ENCODE measurements around the gene CARMIL1.

CARMIL1 gene

GRCh38 chr6:25450469-25451198, 171.5 kb downstream of the CARMIL1 start:
- H3K4me3 ChIP-seq (replicated peaks; ENCODE audit: low read depth, low read length), result no peak overlapping the region
- TF ChIP-seq CTCF (IDR thresholded peaks at IDR 0.05; ENCODE audit: low read length, missing control alignments), result no peak
- no peak for DNase-seq (ENCODE audit: low read depth)

GRCh38 chr6:25452031-25452430, 172.9 kb downstream of the CARMIL1 start:
- no peak for DNase-seq (ENCODE audit: low read depth)
- no peak overlapping the region for H3K4me3 ChIP-seq (replicated peaks; ENCODE audit: low read depth, low read length)
- TF ChIP-seq CTCF (IDR thresholded peaks at IDR 0.05; ENCODE audit: low read length, missing control alignments), result no peak

- H3K4me3 ChIP-seq (replicated peaks; ENCODE audit: low read depth, low read length), result no peak overlapping the region
- DNase-seq (ENCODE audit: low read depth), result no peak
- no peak for TF ChIP-seq CTCF (IDR thresholded peaks at IDR 0.05; ENCODE audit: low read length, missing control alignments)
These were observed 174.1 kb downstream of the CARMIL1 start for GRCh38 chr6:25453288-25453687.

GRCh38 chr6:25454136-25454535, 175.0 kb downstream of the CARMIL1 start:
- TF ChIP-seq CTCF (IDR thresholded peaks at IDR 0.05; ENCODE audit: low read length, missing control alignments), result no peak
- no peak overlapping the region for H3K4me3 ChIP-seq (replicated peaks; ENCODE audit: low read depth, low read length)
- DNase-seq (ENCODE audit: low read depth), result peak; percentile 17

GRCh38 chr6:25456249-25457040, 177.3 kb downstream of the CARMIL1 start:
- TF ChIP-seq CTCF (IDR thresholded peaks at IDR 0.05; ENCODE audit: low read length, missing control alignments), result no peak
- H3K4me3 ChIP-seq (replicated peaks; ENCODE audit: low read depth, low read length), result no peak overlapping the region
- DNase-seq (ENCODE audit: low read depth), result no peak

- no peak for TF ChIP-seq CTCF (IDR thresholded peaks at IDR 0.05; ENCODE audit: low read length, missing control alignments)
- no peak for DNase-seq (ENCODE audit: low read depth)
- H3K4me3 ChIP-seq (replicated peaks; ENCODE audit: low read depth, low read length), result no peak overlapping the region
These were observed 178.3 kb downstream of the CARMIL1 start for GRCh38 chr6:25457516-25457915.

All from fibroblast of pulmonary artery (primary cell).